Liver (tissue), 9 donors: ENCODE data around the gene CNTLN. TPM values are rescaled to one million over a fixed set of nuclear protein-coding genes. Genes with fewer than 3 reads are reported as not detected.

Experiments
- DNase-seq: peaks from one replicate; pipeline ENCODE4 v3.0.0-alpha.2; 2017; ENCODE audit warnings: low spot score
- H3K27ac ChIP-seq, 2 donors: one replicate each; pipeline ENCODE4 v1.7.0; 2013; ENCODE audit warnings: inconsistent platforms in 2 of 2, low read length in 2 of 2, control low read depth in 1 of 2, low read depth in 1 of 2, mild to moderate bottlenecking in 1 of 2
- H3K27me3 ChIP-seq, 4 donors: one replicate each; pipeline versions ENCODE4 v1.6.1 to v1.7.0; 2013; ENCODE audit warnings: low read length in 3 of 4, inconsistent platforms in 1 of 4, mild to moderate bottlenecking in 1 of 4, moderate library complexity in 1 of 4; ENCODE audit not compliant: control insufficient read depth in 4 of 4, insufficient read depth in 4 of 4
- H3K36me3 ChIP-seq, 4 donors: one replicate each; pipeline versions ENCODE4 v1.6.1 to v1.7.0; 2013; ENCODE audit warnings: low read length in 3 of 4, mild to moderate bottlenecking in 3 of 4, low read depth in 1 of 4, moderate library complexity in 1 of 4; ENCODE audit not compliant: control insufficient read depth in 4 of 4, insufficient read depth in 3 of 4
- H3K4me1 ChIP-seq, 4 donors: one replicate each; pipeline versions ENCODE4 v1.6.1 to v1.7.0; 2013; ENCODE audit warnings: low read length in 3 of 4, mild to moderate bottlenecking in 3 of 4, moderate library complexity in 1 of 4; ENCODE audit not compliant: control insufficient read depth in 4 of 4, insufficient read depth in 4 of 4
- H3K4me3 ChIP-seq, 3 donors: one replicate each; pipeline versions ENCODE4 v1.6.1 to v1.7.0; 2013; ENCODE audit warnings: low read length in 3 of 3, control low read depth in 1 of 3, low read depth in 1 of 3, mild to moderate bottlenecking in 1 of 3
- H3K9ac ChIP-seq, 2 donors: one replicate each; pipeline ENCODE4 v1.7.0; 2013; ENCODE audit warnings: low read length in 2 of 2, mild to moderate bottlenecking in 2 of 2, moderate library complexity in 2 of 2, control low read depth in 1 of 2, low read depth in 1 of 2
- H3K9me3 ChIP-seq, 4 donors: one replicate each; pipeline versions ENCODE4 v1.6.1 to v1.7.0; 2013; ENCODE audit warnings: low read length in 3 of 4; ENCODE audit not compliant: control insufficient read depth in 4 of 4
- CTCF ChIP-seq: fragments of 150-350 bp; IDR thresholded peaks from 2 replicates; pipeline ENCODE4 v1.5.1; 2017; ENCODE audit warnings: improper control_type of control experiment, low read depth, low read length; ENCODE audit not compliant: missing input control
- EGR1 ChIP-seq, 2 donors: IDR thresholded peaks; 2 replicates each; pipeline ENCODE4 v1.6.1; 2016 to 2018; ENCODE audit warnings: antibody characterized with exemption in 2 of 2, low read depth in 2 of 2
- FOXA1 ChIP-seq: IDR thresholded peaks from 2 replicates; pipeline ENCODE4 v1.6.1; 2016; ENCODE audit warnings: antibody characterized with exemption
- FOXA2 ChIP-seq: IDR thresholded peaks from 2 replicates; pipeline ENCODE4 v1.6.1; 2016; ENCODE audit warnings: antibody characterized with exemption
- GABPA ChIP-seq, 2 donors: IDR thresholded peaks in 1 of 2; conservative IDR thresholded peaks in 1 of 2; 2 replicates each; pipeline ENCODE4 v1.6.1; 2016; ENCODE audit warnings: antibody characterized with exemption in 2 of 2, mild to moderate bottlenecking in 1 of 2, moderate library complexity in 1 of 2
- HNF4A ChIP-seq, 2 donors: conservative IDR thresholded peaks; 2 replicates each; pipeline ENCODE4 v1.6.1; 2016; ENCODE audit warnings: antibody characterized with exemption in 2 of 2, mild to moderate bottlenecking in 2 of 2
- HNF4G ChIP-seq: IDR thresholded peaks from 2 replicates; pipeline ENCODE4 v1.6.1; 2016; ENCODE audit warnings: antibody characterized with exemption
- JUND ChIP-seq, 2 donors: IDR thresholded peaks; 2 replicates each; pipeline ENCODE4 v1.6.1; 2016; ENCODE audit warnings: antibody characterized with exemption in 2 of 2
- RAD21 ChIP-seq, 2 donors: IDR thresholded peaks; 2 replicates each; pipeline ENCODE4 v1.6.1; 2016; ENCODE audit warnings: antibody characterized with exemption in 2 of 2, mild to moderate bottlenecking in 2 of 2
- REST ChIP-seq: IDR thresholded peaks from 2 replicates; pipeline ENCODE4 v1.6.1; 2016; ENCODE audit warnings: antibody characterized with exemption, mild to moderate bottlenecking
- RXRA ChIP-seq, 2 donors: IDR thresholded peaks; 2 replicates each; pipeline ENCODE4 v1.6.1; 2017 to 2018; ENCODE audit warnings: antibody characterized with exemption in 2 of 2, mild to moderate bottlenecking in 1 of 2
- SP1 ChIP-seq: IDR thresholded peaks from 2 replicates; pipeline ENCODE4 v1.6.1; 2018; ENCODE audit warnings: antibody characterized with exemption, mild to moderate bottlenecking
- YY1 ChIP-seq: IDR thresholded peaks from 2 replicates; pipeline ENCODE4 v1.6.1; 2016; ENCODE audit warnings: antibody characterized with exemption, mild to moderate bottlenecking
- WGBS: extraction: QIAGEN DNeasy Blood & Tissue Kit; methylation state at CpG from one replicate; pipeline ENCODE4 v1.1.7; 2013; 5-methylcytosine and 5-hydroxymethylcytosine counted together
- polyA plus RNA-seq, 2 donors: library from polyadenylated mRNA; stranded (reverse) in 1 of 2; unstranded in 1 of 2; fragments of 200-250 nt in 1 of 2; fragments of >200 nt in 1 of 2; fragmentation: Nextera tagmentation in 1 of 2; extraction: Ambion mirVana in 1 of 2; gene quantifications; one replicate each; pipeline versions ENCODE4 v1.2.1 to v1.2.3, GENCODE V29; 2013 to 2015
- total RNA-seq, 2 donors: library from RNA; depleted of rRNA; stranded (reverse); fragments of >200 nt; gene quantifications; one replicate each; pipeline ENCODE4 v1.2.3, GENCODE V29; 2014
- TF ChIP-seq, protein P1 (sequence below): IDR thresholded peaks from 2 replicates; pipeline ENCODE4 v1.6.1; 2016; ENCODE audit warnings: antibody characterized with exemption
- TF ChIP-seq, protein P2 (sequence below): IDR thresholded peaks from 2 replicates; pipeline ENCODE4 v1.6.1; 2016; ENCODE audit warnings: antibody characterized with exemption
- donor health status: healthy.
- donor health status: healthy.
- donor health status: healthy.
- donor health status: healthy.
- donor health status: healthy.

Gene CNTLN
- total and polyA plus RNA-seq, 4 donors, result 2.8 to 31.4 (median 11.0) TPM

- WGBS, result 89% methylated on average over 6 of the region's 6 CpGs
- TF ChIP-seq REST, result no peak
- no peak for TF ChIP-seq EGR1 (IDR thresholded peaks at IDR 0.05; ENCODE audit: low read depth in 2 of 2)
- no peak for TF ChIP-seq HNF4G
- TF ChIP-seq, protein P1, sequence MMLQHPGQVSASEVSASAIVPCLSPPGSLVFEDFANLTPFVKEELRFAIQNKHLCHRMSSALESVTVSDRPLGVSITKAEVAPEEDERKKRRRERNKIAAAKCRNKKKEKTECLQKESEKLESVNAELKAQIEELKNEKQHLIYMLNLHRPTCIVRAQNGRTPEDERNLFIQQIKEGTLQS, result no peak
- TF ChIP-seq RXRA (IDR thresholded peaks at IDR 0.05), result no peak
- no peak for TF ChIP-seq RAD21 (IDR thresholded peaks at IDR 0.05)
- no peak for TF ChIP-seq SP1
- TF ChIP-seq, protein P2, sequence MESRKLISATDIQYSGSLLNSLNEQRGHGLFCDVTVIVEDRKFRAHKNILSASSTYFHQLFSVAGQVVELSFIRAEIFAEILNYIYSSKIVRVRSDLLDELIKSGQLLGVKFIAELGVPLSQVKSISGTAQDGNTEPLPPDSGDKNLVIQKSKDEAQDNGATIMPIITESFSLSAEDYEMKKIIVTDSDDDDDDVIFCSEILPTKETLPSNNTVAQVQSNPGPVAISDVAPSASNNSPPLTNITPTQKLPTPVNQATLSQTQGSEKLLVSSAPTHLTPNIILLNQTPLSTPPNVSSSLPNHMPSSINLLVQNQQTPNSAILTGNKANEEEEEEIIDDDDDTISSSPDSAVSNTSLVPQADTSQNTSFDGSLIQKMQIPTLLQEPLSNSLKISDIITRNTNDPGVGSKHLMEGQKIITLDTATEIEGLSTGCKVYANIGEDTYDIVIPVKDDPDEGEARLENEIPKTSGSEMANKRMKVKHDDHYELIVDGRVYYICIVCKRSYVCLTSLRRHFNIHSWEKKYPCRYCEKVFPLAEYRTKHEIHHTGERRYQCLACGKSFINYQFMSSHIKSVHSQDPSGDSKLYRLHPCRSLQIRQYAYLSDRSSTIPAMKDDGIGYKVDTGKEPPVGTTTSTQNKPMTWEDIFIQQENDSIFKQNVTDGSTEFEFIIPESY, result no peak
- TF ChIP-seq GABPA (IDR thresholded peaks at IDR 0.05 in 1 of 2, conservative IDR thresholded peaks at IDR 0.05 in 1 of 2), result no peak
- TF ChIP-seq FOXA2, result no peak
- TF ChIP-seq YY1, result no peak
These were observed 352.6 kb downstream of the CNTLN start for GRCh38 chr9:17487467-17487866.

DNA sequence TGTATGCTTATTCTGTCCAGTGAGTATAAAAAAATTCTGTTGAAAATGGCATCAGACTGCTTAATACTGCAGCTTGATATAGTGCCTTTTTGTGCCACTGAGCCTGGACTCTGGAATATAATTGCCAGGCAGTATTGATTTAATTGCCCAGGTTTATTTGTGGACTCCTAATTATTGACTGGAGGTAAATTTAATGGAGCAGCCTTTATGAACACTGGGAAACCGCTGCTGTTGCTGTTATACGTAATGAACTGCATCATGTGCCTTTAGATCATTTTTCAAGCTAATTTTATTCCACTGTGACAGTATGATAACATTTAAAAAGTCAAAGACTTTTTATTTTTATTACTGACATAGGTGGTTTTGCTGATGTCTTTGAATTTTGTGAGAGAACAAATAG, 353.8 kb downstream of the CNTLN start:
- Histone ChIP-seq H3K27me3 (no peaks in the 10 kb centered on the region), H3K4me1 (no peaks in the 10 kb centered on the region), H3K27ac (no peak overlapping the region), H3K9ac (no peak overlapping the region), H3K4me3 (no peak overlapping the region), H3K36me3 (peaks cover 0 to 8% (median 3%) of the 10 kb centered on the region in 4 donors), H3K9me3 (no peaks in the 10 kb centered on the region)
- WGBS, result 90% methylated on average over 2 of the region's 2 CpGs
- no peak for TF ChIP-seq FOXA1
- no peak for TF ChIP-seq GABPA (IDR thresholded peaks at IDR 0.05 in 1 of 2, conservative IDR thresholded peaks at IDR 0.05 in 1 of 2)
- no peak for TF ChIP-seq YY1
- peak in 1 of 2 donors; percentile 13 for TF ChIP-seq HNF4A (conservative IDR thresholded peaks at IDR 0.05)
- DNase-seq, result no peak

More at GRCh38 chr9:17487467-17487866, 352.6 kb downstream of the CNTLN start:
- no peak for DNase-seq
- Histone ChIP-seq H3K4me3 (no peak overlapping the region), H3K27ac (no peak overlapping the region), H3K9ac (no peak overlapping the region), H3K36me3 (peaks cover 0 to 8% (median 3%) of the 10 kb centered on the region in 4 donors), H3K27me3 (no peaks in the 10 kb centered on the region), H3K9me3 (no peaks in the 10 kb centered on the region), H3K4me1 (no peaks in the 10 kb centered on the region)

DNA sequence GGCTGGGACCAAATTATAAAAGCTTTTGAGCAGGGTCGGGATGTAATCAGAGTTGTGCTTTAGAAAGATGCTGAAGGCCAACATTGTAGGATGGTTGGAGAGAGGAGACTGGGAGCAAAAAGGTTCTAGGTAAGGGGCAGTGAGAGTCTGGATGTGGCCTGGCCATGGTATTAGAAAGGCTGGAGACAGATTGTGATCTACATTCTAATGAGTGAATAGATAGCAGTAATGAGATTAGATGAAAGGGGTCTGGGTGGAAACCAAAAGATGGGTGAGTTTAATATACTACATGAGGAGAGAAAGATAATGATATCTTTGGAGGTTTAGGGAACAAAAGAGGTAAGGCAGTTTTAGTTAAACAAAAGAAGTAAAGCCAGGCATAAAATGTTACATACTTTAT, 355.3 kb downstream of the CNTLN start:
- Histone ChIP-seq H3K9ac (no peak overlapping the region), H3K36me3 (peaks cover 0 to 8% (median 4%) of the 10 kb centered on the region in 4 donors), H3K27ac (no peak overlapping the region), H3K4me1 (no peaks in the 10 kb centered on the region), H3K9me3 (no peaks in the 10 kb centered on the region), H3K4me3 (no peak overlapping the region), H3K27me3 (no peaks in the 10 kb centered on the region)
- DNase-seq, result no peak
- 95% methylated on average over 1 of the region's 1 CpG for WGBS
- no peak for TF ChIP-seq JUND (IDR thresholded peaks at IDR 0.05)
- TF ChIP-seq CTCF, result no peak
- no peak for TF ChIP-seq SP1
- no peak for TF ChIP-seq HNF4A (conservative IDR thresholded peaks at IDR 0.05)
- no peak for TF ChIP-seq FOXA2
- TF ChIP-seq, protein P1, result no peak
- no peak for TF ChIP-seq REST
- no peak for TF ChIP-seq GABPA (IDR thresholded peaks at IDR 0.05 in 1 of 2, conservative IDR thresholded peaks at IDR 0.05 in 1 of 2)
